ENCODE data around the gene FBXO42. TPM values are rescaled to one million over a fixed set of nuclear protein-coding genes. Genes with fewer than 3 reads are reported as not detected.
"Not testable (repeated sequence)": the region's sequence is repeated elsewhere in the genome, so short reads cannot be mapped to it uniquely, and the experiment has no call there.

FBXO42 gene
- total RNA-seq, 1 experiment from 2014 or later, result 21.9 TPM

DNA sequence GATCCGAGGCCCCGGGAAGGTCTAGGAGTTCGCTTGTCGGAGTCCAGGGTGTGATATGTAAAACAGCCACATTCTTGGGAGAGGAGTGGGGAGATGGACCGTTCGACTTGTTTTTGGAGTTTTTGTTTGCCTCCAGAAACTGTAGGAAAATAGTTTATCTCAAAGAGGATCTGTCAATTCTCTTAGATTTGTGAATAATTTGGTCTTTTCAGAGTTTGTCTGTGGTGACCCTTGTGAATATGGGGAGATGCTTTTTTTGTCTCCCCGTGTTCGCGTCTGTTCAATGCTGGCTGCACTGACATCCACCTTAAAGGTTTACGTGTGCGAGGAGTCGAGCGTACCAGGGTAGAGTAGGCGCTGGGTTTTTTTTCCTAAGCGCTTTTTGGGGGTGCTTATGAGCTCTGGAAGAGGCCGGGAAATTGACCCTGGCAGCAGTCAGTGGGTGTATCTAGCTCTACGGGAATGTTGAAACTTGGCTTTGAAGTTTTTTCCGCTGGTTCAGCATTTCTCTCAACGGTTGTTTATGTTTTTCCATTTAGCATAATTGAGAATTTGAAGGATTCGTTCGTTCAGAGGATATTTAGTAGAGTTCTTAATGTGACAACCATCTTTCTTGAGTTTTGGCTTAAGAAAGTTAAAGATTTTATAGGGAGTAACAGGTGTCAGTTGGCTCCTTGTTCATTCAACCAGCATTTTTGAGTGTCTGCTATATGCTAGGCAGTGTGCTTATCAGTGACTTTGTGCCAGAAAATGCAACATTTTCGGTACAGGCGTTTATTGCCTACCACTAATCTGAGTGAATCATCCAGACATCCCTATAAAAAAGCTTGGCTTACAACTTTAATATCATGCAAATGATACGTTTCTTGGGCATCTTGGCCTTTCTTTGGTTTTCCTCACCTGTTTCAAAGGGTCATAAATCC, 15.9 kb upstream of the FBXO42 start:
- Mint-ChIP-seq H3K36me3 (ENCODE audit: insufficient read depth, unreplicated experiment) (peaks cover 21% of the 10 kb centered on the region), H3K9me3 (ENCODE audit: unreplicated experiment) (no peaks in the 10 kb centered on the region), H3K4me1 (ENCODE audit: insufficient read depth, unreplicated experiment) (peaks cover 23% of the 10 kb centered on the region), H3K27me3 (ENCODE audit: insufficient read depth, unreplicated experiment) (no peaks in the 10 kb centered on the region), H3K27ac (ENCODE audit: low read depth, unreplicated experiment) (peak overlapping the region; percentile 98), H3K4me3 (ENCODE audit: unreplicated experiment) (peak overlapping the region; percentile 74)
- no peak for DNase-seq (ENCODE audit: unreplicated experiment)
- intact Hi-C loops (cut with micrococcal nuclease), result loop anchor here (1.0 to 10.0 kb wide), 2 partner anchors 28 to 363 kb away; partner anchors contain the start of gene SRARP
- CTCF ChIA-PET, result interaction anchor here (0.6 to 1.2 kb wide), 6 partner anchors 68 to 289 kb away, joined by 3 to 4 read pairs (median 3); partner anchors contain the start of gene NECAP2
- POLR2A ChIA-PET, result interaction anchor here (0.6 to 4.4 kb wide), 23 partner anchors 8 to 922 kb away, joined by 3 to 51 read pairs (median 3); partner anchors contain the start of genes FBXO42, NECAP2 and RNU1-1
- TSS peak; percentile 39 for BruUV-seq (replicated peaks)
- TF ChIP-seq, protein P1, sequence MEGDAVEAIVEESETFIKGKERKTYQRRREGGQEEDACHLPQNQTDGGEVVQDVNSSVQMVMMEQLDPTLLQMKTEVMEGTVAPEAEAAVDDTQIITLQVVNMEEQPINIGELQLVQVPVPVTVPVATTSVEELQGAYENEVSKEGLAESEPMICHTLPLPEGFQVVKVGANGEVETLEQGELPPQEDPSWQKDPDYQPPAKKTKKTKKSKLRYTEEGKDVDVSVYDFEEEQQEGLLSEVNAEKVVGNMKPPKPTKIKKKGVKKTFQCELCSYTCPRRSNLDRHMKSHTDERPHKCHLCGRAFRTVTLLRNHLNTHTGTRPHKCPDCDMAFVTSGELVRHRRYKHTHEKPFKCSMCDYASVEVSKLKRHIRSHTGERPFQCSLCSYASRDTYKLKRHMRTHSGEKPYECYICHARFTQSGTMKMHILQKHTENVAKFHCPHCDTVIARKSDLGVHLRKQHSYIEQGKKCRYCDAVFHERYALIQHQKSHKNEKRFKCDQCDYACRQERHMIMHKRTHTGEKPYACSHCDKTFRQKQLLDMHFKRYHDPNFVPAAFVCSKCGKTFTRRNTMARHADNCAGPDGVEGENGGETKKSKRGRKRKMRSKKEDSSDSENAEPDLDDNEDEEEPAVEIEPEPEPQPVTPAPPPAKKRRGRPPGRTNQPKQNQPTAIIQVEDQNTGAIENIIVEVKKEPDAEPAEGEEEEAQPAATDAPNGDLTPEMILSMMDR (IDR thresholded peaks at IDR 0.05; ENCODE audit: unreplicated experiment), result no peak

DNA sequence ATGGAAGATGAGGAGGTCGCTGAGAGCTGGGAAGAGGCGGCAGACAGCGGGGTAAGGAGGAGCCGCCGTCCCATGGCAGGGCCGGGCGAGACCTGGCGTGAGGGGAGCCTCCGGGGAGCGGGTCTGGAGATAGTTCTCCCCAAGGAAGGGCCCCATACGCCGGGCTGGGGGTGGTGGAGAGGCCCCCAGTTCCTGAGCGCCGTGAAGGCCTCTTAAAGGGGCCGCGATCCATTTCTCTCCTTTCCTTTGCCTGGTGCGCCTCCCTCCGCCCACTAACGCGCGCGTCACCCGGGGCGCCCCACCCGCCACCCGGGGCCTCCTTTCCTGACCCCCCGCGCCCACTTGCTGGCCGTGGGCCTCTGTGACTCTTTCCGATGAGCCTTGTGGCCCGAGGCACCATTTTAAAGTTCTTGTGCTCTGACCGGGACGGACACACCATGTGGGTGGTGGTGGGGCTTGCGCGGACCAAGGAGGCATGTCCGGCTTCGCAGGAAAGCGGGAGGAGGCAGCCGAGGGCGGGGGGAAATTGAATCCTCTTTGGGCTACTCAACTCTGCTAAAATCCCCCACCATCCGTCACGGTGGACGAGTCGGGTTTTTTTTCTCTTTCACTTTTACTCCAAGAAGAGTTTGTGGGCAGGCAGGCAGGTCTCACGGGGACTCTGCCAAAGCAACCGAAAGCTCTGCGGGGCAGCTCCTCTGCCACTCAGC, 15.1 kb upstream of the FBXO42 start:
- Mint-ChIP-seq H3K36me3 (ENCODE audit: insufficient read depth, unreplicated experiment) (peaks cover 15% of the 10 kb centered on the region), H3K4me1 (ENCODE audit: insufficient read depth, unreplicated experiment) (peaks cover 16% of the 10 kb centered on the region), H3K4me3 (ENCODE audit: unreplicated experiment) (peak overlapping the region; percentile 74), H3K27me3 (ENCODE audit: insufficient read depth, unreplicated experiment) (no peaks in the 10 kb centered on the region), H3K27ac (ENCODE audit: low read depth, unreplicated experiment) (peak overlapping the region; percentile 98), H3K9me3 (ENCODE audit: unreplicated experiment) (no peaks in the 10 kb centered on the region)
- peak; percentile 83 for DNase-seq (ENCODE audit: unreplicated experiment)
- no TSS peak for BruUV-seq (replicated peaks)
- POLR2A ChIA-PET, result interaction anchor here (0.6 to 4.4 kb wide), 13 partner anchors 8 to 146 kb away, joined by 3 to 51 read pairs (median 6); partner anchors contain the start of genes FBXO42, NECAP2 and RNU1-1
- intact Hi-C loops (cut with micrococcal nuclease), result loop anchor here (1.0 to 10.0 kb wide), 2 partner anchors 29 to 363 kb away; partner anchors contain the start of gene SRARP
- CTCF ChIA-PET, result interaction anchor here (1.0 to 6.0 kb wide), 2 partner anchors 287 to 288 kb away, joined by 3 to 74 read pairs; no protein-coding TSS in a partner anchor
- TF ChIP-seq, protein P1 (IDR thresholded peaks at IDR 0.05; ENCODE audit: unreplicated experiment), result no peak

DNA sequence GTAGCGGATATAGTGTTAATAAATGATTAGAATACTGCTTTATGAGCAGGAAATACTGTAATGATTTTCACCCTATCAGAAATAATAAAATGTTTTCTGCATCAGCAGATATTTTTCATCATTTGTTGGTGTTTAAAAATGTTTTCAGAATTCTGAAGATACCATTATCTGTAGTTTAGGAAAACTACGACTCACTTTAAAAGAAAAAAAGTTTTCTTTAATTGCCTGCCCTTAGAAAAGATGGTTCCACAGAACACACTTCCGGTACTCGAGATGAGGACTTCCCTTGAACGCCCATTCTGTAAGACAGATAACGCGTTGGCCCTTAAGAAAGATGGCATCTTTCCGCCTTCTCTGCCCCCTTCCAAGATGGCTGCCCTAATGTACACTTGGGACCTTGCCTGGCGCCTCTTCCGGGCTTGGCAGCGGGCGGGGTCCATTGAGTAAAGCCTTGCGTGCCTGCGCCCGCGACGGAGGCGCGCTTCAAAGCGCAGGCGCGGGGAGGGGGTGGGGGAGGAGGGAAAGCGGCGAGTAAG, 14.5 kb upstream of the FBXO42 start, which contains the start of gene SZRD1:
TSS of gene SZRD1 (plus strand) at position 521 of the 536 bp plus-strand sequence. CDS start 16 bp downstream, outside the sequence.
- ChIA-PET POLR2A (interaction anchor here (0.6 to 4.4 kb wide), 10 partner anchors 12 to 102 kb away, joined by 3 to 51 read pairs (median 5); partner anchors contain the start of genes FBXO42, NECAP2 and SPATA21), CTCF (interaction anchor here (6.0 kb wide), 1 partner anchor 286 kb away, joined by 74 read pairs; no protein-coding TSS in a partner anchor)
- H3K4me3 Mint-ChIP-seq (ENCODE audit: unreplicated experiment), result peak within 1 kb of the TSS; percentile 74
- BruUV-seq (replicated peaks), result no TSS peak
- intact Hi-C loops (cut with micrococcal nuclease), result loop anchor here (1.0 to 10.0 kb wide), 2 partner anchors 30 to 362 kb away; partner anchors contain the start of gene SRARP
- H3K4me1 Mint-ChIP-seq (ENCODE audit: insufficient read depth, unreplicated experiment), result peaks cover 13% of the 10 kb centered on the region
- H3K27ac Mint-ChIP-seq (ENCODE audit: low read depth, unreplicated experiment), result peak within 1 kb of the TSS; percentile 98
- peaks cover 14% of the 10 kb centered on the region for H3K36me3 Mint-ChIP-seq (ENCODE audit: insufficient read depth, unreplicated experiment)
- H3K27me3 Mint-ChIP-seq (ENCODE audit: insufficient read depth, unreplicated experiment), result no peaks in the 10 kb centered on the region
- DNase-seq (ENCODE audit: unreplicated experiment), result peak; percentile 99
- TF ChIP-seq, protein P1 (IDR thresholded peaks at IDR 0.05; ENCODE audit: unreplicated experiment), result no peak
- no peaks in the 10 kb centered on the region for H3K9me3 Mint-ChIP-seq (ENCODE audit: unreplicated experiment)

DNA sequence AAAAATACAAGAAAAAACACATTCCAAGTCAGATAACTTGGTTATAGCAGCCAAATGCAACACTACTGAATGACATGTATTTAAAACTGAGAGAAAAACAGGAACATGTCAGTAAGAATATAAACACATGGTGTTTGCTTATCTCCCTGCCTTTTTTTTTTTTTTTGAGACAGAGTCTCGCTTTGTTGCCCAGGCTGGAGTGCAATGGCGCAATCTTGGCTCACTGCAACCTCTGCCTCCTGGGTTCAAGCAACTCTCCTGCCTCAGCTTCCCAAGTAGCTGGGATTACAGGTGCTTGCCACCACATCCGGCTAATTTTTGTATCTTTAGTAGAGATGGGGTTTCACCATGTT, 12.8 kb upstream of the FBXO42 start:
- not testable (repeated sequence) for H3K27me3 Mint-ChIP-seq (ENCODE audit: insufficient read depth, unreplicated experiment); DNase-seq (ENCODE audit: unreplicated experiment); H3K9me3 Mint-ChIP-seq (ENCODE audit: unreplicated experiment); H3K4me3 Mint-ChIP-seq (ENCODE audit: unreplicated experiment); H3K4me1 Mint-ChIP-seq (ENCODE audit: insufficient read depth, unreplicated experiment); BruUV-seq (replicated peaks)
- H3K36me3 Mint-ChIP-seq (ENCODE audit: insufficient read depth, unreplicated experiment), result peaks cover 14% of the 10 kb centered on the region
- ChIA-PET CTCF (interaction anchor here (0.6 to 6.0 kb wide), 11 partner anchors 16 to 310 kb away, joined by 3 to 74 read pairs (median 3); partner anchors contain the start of gene NECAP2), POLR2A (interaction anchor here (0.6 to 4.4 kb wide), 7 partner anchors 9 to 220 kb away, joined by 3 to 51 read pairs (median 5); partner anchors contain the start of gene FBXO42)
- peak overlapping the region; percentile 42 for H3K27ac Mint-ChIP-seq (ENCODE audit: low read depth, unreplicated experiment)
- intact Hi-C loops (cut with micrococcal nuclease), result loop anchor here (10.0 kb wide), 1 partner anchor 360 kb away; the partner anchor contains the start of gene SRARP
